DMS114 treated with DMSO at 0.1 percent for 48 hours (cell line): ENCODE results near the gene AGPAT4.
"Not testable (repeated sequence)": the region's sequence is repeated elsewhere in the genome, so short reads cannot be mapped to it uniquely, and the experiment has no call there.

ENCODE experiments used
- DNase-seq: peaks from one replicate; lab custom pipeline; 2025; ENCODE audit not compliant: unreplicated experiment; lab: John Stamatoyannopoulos, UW

AGPAT4 gene

DNA sequence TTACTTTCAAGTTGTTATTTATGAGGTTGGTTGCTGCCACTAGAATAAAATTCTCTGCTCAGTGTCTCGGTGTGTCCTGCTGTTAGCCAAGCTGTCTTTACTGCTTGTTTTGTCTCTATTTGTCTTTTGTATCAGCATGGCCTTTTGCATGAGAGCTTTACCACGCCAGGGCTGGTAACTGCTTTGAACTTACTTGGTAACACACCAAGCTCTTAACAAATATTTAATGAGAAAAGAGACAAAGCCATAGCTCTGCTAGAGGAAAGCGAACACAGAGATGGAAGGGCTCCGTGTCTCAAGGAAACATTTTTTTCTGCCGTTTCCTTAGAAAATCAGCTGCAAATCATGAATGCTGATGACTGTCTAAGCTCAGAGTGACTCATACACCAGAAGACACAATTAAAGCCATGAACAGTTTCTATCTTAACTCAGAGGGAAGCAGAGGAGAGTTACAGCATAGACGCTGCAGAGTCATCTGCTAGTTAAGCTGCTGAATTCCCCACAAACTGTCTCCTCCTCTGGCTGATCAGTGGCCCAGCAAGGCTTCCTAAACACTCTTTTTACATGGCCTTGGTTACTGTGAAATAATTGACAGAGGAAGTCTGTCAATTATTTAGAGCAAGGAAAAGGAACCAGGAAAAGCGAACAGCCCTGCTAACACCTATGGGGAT lies 44.8 kb downstream of the AGPAT4 start:
- no peak for DNase-seq

DNA sequence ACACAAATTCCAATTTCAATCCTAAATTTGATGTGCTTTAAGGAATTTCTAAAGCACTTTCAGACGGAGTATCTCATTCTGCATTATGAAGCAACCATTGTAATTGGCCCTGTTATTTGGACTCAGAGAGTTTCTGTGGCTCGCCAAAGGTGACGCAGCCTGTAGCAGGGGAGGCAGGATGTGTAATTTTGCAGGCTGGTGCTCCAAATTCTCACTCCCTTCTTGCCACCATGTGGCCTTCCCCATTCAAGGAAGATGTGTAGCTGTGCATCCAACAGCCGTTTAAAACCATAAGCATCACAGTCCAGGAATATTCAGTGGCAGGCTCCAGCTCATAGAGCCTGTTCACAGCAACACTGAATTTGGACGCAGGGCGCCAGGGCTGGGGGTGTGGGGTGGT lies 45.8 kb downstream of the AGPAT4 start:
- no peak for DNase-seq

DNA sequence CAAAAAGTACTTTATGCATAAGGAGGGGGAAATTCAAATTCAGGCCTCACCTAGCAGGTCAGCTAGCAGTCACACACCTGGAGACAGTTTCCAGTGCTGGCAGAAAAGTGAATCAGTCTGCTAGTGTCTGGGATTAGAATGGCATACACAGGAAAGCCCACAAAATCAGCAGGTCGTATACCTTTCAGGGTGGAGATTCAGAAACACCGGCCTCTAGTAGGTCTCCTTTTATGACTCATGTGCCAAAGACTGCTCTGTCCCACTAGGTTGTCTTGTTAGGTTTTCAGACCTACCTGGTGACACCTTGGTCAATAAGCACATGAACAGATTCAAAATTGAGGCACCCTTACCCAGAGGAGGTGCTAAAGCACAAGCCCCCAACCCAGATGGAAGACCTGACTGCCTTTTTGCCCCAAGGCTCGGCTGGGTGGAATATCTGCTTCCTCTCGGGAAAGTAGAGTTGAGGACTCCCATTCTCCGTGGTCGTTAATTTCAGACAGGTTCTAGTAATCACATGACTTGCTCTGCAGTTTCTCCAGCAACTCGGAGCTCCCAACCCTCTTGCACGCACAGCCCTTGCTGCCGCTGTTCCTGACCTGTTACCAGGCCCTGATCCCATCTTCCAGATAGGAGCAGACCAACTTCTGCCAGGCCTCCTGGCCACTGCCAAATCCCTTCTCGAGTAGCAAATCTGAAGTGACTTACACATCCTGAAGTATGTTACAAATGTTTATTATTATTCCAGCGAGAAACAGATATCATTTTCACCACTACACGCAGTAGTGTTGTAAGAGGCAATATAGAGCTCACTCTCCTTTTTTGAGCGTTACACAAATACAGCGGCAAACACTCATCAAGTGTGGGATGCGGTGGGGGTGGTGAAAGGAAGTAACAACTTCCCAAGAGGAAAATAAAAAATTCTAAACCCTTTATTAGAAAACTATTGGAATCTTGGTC lies 46.6 kb downstream of the AGPAT4 start:
- DNase-seq = no peak

DNA sequence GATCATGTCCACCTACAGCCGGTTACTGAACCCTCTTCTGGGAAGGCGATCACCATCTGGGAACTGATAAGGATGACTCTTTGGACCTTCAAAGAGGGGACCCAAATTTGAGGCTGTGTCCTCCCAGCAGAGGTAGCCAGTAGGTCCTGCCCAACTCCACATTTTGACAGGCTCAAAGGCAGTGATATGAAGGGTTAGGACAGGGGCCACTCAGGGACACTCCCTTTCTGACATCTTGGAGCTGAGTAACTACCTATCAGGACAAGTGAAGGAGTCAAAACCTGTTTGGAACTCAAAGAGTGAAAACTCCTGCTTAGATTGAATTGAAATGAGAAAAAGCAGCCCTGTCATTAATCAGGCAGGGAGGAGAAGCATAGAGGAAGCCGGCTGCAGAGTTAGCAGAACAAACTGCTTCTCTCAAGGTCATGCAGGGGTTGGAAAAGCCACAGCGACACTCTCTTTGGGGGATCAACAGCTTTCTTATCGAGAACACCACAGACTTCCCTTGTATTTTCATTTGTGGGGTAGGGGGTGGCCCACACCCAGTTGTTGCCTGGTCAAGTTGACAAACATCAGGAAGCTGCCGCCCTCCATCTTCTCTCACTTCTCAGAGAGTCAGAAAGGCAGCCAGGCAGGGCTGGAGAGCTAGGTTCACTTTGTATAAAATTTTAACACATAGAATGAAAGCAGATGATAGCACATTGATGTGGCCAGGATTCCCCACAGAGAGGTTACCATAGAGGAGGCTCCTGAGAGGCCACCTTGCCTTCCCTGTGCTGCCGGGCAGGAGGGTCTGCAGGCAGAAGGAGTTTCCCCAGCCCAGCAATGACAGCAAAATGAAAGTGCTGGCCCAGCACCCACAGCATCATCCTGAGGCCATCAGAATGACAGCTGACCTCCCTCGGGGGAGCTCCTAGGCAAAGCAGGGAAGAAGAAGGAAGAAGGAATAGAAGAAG lies 47.6 kb downstream of the AGPAT4 start:
- DNase-seq = no peak

DNA sequence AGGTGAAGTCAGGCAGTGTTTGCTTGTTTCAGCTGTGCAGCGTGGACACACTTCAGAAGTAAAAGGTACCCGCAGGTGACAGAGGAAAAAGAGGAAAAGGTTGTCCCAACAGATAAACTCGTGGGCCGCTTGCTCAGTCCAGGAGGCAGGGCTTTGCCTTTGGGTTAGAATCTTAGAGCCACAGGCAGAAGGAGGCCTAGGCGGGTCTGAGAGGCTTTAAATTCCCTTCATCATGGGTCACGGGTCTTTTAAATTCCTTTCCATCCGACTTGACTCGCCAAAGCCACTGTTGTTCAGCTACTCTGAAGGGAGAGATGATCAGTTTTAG lies 48.2 kb downstream of the AGPAT4 start:
- no peak for DNase-seq

DNA sequence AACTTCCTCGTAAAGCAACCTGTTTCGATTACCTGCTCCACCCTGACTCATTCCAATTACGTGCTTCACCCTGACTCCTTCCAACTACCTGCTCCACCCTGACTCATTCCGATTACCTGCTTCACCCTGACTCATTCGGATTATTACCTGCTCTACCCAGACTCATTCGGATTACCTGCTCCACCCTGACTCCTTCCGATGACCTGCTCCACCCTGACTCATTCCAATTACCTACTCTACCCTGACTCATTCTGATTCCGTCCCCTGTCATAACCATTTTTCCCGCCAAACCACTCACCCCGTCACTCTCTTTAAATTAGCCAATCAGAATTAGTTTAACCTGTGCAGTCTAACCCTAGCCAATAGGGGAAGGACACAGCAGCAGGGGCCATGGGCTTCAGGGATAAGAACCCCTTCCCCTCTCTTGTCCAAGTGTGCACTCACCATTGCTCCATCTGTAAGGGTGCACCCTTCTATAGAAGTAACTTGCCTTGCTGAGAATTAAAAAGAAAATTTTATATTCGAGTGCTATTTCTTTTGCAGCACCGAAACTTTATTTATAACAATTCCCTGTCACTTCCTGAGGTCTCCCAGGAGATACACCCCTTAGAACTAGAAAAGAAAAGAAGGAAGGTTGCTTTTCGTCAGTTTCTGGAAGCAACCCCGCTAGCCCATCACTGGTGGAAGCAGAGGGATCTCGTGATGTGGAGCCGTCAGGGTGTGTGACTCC lies 48.7 kb downstream of the AGPAT4 start:
- not testable (repeated sequence) for DNase-seq

DNA sequence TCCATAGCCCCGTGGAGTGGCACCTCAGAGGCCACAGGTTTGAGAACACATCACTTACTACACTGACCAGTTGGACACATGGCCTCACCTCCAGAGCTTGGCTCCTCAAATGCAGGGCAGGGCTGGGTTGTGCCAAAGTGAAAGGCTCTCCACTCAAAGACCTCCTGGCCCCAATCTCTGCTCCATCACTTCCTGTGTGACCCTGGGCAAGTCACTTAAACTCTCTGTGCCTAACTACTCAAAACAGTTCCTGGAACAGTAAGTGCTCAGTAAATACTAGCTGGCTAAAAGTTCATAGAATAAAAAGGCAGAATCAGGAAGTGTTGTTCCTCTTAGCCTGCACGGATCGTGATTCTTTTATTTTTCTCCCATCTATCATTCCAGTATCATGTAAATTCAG lies 50.2 kb downstream of the AGPAT4 start:
- DNase-seq = no peak

DNA sequence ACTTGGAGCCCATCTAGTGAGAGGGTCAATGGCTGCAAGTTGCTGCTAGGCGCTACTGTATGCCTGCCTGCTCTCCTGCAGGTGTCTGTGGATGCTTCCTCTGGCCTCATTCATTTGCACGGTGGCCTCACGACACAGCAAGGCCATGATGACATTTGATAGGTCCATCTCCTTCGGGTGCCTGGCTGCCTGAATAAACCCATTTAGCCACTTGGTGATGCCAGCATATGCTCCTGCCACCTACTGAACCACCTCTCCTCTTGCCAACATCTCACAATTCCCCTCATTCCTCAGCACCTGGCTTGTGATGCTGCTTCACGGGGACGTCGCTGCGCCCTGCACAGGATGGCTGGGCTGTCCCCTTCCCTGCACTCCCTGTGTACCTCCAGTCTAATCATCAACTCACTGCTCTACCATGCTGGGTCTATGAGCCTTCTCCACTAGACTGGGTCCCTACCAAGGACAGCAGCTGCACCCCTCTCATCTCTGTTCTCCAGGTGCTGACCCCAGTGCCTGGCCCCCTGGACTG lies 51.1 kb downstream of the AGPAT4 start:
- no peak for DNase-seq

DNA sequence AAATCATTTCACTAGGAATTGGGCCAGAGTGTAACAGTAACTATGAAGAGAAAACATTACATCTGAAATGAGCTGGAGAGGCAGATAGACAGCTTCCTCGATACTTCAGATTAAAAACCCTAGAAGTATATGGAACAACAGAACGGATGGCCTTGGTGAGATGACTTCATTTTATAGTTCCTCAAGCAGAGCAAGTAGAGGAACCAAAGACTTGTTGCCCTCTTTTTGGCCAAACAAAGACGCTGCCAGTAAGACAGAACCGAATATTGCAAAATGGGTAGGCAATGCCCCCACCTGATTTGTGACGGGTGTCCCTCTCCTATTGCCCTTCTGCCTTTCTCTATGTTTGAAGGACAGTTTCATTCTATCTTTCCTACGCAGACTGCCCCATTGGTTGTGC lies 53.5 kb downstream of the AGPAT4 start:
- DNase-seq = no peak

DNA sequence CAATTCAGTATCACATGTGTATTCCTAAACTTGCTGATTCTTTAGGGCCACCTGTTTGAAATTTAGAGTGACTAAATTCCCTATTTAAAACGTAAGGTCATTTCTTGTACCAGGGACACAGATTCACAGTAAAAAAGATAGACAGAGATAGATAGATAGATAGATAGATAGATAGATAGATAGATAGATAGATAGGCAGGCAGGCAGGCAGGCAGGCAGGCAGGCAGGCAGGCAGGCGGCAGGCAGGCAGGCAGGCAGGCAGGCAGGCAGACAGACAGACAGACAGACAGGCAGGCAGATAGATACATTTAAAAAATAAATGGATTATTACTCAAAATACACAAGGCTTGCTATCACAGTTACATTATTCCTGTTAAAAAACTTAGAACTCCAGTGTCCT lies 54.2 kb downstream of the AGPAT4 start:
- DNase-seq = no peak

DNA sequence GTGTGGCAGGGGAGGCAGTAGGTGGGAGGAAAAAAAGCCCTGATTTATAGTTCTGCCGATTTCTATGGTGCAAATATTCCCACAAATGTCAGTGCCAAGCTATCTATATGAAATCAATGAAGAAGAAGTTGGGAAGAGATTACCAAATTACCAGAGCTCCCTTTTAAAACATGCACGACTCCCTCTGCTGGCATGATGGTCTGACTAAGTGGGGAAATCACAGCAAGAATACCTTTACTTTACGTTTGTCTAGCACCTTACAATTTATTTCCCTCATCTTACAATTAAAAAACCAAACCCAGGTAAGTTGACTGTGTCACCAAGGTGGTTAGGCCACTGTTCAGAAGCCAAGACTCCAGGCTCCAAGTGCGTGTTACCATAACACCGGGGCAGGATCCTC lies 55.6 kb downstream of the AGPAT4 start:
- no peak for DNase-seq

DNA sequence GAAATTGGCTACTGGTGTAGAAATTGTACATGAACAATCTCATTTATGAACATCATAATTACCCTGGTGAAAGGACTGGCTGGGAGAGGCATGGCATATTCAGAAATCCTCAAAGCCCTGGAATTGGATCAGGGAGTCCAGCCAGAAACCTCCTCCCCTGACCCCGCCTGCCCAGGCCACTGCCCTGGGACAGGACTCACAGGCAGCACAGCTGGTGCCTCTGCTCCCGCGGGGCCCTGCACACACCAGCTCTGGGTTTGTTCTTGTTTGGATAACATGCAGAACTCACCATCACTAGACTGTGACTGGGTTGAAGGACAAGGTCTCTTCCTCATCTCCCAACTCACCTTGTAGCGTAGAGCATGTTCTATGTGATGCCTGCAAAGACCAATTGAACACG lies 56.2 kb downstream of the AGPAT4 start:
- DNase-seq = no peak

DNA sequence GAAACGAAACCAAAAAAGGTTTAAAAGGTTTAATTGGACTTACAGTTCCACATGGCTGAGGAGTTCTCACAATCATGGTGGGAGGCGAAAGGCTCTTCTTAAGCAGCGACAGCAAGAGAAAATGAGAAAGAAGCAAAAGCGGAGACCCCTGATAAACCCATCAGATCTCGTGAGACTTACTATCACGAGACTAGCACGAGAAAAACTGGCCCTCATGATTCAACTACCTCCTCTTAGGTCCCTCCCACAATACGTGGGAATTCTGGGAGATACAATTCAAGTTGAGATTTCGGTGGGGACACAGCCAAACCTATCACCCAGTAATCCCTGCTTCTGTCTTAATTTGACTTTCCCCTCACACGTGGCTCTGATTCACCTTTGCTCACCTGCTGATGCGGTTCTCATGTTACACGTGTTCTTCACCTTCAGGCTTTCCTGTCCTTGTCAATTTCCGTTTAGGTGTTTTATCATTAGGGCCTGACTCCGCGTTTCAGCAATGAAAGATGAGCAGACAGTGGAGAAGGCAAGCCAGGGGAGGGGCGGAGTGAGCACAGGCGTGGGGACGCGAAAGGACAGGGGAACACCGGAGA lies 57.1 kb downstream of the AGPAT4 start:
- no peak for DNase-seq

DNA sequence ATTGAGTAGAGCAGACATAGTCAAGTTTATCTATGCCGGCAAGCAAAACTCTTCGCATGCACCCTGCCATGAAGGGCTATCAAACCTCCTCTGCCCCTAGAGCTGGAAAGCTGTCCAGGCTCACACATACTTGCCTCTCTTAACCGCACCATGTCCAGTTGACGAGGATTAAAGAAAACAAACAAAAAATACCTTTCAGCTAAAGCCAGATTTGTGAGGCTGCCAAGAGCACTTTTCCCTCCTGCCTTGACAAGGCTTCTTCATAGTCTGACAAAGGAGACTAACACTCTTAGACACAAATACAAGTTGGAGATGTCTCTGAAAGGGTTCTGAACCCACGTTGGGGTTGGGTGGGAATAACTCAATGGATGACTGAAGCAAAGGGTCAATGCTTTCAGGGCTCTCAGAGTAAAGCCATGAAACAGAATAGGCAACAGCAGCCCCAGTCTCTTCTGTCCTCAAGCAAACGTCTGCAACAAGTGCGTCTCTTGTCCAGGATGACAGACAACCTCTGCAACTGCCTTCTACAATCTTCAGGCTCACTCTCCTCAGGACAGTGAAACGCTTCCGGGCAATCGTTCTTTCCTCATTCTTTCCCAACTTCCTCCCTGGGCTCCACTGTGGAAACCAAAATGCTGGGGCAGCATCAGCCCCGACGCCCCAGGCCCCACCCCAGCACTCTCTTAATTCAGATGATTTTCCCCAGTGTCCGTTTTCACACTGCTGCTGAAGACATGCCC lies 57.8 kb downstream of the AGPAT4 start:
- no peak for DNase-seq

DNA sequence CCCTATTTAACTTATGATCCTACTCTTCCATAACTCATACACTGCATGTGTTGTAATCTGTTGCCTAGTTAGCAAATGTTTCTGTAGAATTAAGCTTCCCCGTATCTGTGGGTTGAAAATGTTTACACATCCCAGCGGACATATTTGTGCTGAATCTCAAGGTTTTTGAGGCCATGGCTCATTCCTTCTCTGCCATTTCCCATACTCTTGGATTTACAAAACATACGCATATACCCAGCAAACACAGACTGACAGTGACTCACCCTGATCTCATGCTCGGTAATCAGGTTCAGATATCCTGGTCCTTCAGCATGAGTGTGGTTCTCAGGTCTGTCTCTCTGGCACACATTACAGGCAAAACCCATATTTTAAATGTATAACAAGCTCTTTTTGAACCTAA lies 58.7 kb downstream of the AGPAT4 start:
- DNase-seq = no peak

DNA sequence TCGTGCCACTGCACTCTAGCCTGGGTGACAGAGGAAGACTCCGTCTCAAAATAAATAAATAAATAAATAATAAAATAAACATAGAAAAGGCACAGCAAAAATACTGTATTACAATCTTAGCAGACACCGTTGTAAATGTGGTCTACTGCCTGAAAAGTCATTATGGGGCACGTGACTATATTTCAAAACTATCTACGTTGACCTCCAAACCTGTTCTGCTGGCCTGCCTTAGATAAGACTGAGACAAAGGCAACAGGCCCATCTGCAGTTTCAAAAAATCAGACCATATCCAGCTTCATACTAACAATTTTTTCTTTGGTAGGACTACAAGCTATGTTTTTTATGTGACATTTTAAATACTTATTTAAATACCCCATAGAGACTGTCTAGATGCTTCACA lies 59.1 kb downstream of the AGPAT4 start:
- DNase-seq = no peak

DNA sequence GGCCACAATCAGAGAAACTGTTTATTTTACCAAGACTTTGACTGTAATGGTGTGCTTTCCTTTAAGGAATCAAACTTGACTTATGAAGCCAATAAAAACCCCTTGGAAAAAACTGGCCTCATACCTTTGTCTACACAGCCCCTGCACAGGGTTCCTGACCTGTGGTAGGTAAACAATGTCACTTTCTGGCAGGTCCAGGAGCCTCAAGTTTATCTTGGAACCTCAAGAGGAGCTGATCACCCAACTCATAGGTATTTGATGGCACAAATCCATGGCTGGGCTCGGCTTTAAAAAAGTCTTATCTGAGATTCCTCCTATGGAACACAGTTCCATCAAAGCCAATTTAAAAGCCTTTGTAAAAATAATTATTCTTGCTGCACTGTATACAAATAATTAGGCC lies 61.0 kb downstream of the AGPAT4 start:
- DNase-seq = no peak

DNA sequence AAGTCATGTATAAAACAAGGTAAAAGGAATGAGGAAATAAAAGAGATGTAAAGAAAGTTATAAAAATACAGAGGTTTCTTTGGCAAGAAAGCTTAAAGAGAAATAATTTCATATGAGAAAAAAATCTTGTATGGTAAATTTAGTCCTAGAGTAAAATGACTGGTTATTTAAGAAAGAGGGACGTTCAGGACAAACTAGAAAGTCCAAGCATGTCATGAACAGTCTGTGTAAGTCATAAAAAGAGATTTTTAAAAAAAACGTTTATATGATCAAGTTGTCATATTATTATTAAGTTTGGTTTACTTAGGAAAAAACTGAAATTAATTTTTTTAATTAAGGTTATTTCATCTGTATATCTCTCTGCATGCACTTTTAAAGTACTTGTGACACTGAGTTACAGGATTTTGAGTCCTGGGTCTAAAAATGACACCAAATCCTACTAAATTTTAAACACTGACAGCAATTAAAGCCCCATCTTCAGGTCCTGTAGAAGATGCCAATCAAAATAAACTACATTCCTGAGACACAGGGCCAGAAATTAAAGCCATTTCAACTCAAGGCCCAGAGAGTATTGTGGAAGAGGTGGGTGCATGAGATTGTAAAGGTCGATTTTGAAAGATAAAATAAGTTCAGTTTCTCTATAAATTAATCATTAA lies 62.4 kb downstream of the AGPAT4 start:
- DNase-seq = no peak

DNA sequence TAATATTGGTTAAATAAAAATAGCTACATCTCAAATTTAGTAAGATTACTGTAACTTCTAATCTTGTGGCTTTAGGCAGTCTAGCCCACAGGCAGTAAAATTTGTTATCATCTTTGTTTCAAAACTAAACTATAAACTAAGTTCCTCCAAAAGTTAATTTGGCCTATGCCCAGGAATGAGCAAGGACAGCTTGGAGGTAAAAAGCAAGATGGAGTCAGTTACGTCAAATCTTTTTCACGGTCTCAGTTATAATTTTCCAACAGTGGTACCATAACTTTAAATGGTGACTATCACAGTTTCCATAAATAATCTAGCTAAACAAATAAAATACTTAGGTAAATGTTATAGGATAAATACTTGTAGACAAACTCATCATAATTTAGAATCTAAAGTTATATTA lies 63.0 kb downstream of the AGPAT4 start:
- no peak for DNase-seq
